ENCODE data around the gene BCKDHB.

DNA sequence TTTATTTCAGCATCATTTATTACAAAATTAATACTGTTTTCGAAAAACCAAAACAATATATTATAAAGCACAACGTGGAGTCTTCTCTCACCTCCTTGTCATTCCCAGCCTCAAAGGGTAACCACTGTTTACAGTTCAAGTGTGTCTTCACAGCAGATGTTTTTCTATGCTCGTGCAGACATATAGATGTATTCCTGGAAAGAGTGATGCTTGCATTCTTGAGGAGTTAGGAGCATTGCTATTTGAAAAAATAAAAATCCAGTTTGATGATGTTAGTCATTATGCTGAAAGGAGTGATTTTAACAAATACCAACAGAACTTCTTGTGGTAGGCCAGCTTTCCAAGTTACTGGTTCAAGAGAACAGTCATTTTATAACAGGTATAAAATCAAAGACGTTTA lies 234.9 kb downstream of the BCKDHB start:
- TF ChIP-seq, protein P1, sequence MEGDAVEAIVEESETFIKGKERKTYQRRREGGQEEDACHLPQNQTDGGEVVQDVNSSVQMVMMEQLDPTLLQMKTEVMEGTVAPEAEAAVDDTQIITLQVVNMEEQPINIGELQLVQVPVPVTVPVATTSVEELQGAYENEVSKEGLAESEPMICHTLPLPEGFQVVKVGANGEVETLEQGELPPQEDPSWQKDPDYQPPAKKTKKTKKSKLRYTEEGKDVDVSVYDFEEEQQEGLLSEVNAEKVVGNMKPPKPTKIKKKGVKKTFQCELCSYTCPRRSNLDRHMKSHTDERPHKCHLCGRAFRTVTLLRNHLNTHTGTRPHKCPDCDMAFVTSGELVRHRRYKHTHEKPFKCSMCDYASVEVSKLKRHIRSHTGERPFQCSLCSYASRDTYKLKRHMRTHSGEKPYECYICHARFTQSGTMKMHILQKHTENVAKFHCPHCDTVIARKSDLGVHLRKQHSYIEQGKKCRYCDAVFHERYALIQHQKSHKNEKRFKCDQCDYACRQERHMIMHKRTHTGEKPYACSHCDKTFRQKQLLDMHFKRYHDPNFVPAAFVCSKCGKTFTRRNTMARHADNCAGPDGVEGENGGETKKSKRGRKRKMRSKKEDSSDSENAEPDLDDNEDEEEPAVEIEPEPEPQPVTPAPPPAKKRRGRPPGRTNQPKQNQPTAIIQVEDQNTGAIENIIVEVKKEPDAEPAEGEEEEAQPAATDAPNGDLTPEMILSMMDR (conservative IDR thresholded peaks at IDR 0.05; ENCODE audit: low read depth, low read length) = no peak
- TF ChIP-seq EZH2 (IDR thresholded peaks at IDR 0.05; ENCODE audit: borderline replicate concordance, low read depth, low read length, poor library complexity, severe bottlenecking) = no peak
